ENCODE results near the gene RIC3.

RIC3 gene

DNA sequence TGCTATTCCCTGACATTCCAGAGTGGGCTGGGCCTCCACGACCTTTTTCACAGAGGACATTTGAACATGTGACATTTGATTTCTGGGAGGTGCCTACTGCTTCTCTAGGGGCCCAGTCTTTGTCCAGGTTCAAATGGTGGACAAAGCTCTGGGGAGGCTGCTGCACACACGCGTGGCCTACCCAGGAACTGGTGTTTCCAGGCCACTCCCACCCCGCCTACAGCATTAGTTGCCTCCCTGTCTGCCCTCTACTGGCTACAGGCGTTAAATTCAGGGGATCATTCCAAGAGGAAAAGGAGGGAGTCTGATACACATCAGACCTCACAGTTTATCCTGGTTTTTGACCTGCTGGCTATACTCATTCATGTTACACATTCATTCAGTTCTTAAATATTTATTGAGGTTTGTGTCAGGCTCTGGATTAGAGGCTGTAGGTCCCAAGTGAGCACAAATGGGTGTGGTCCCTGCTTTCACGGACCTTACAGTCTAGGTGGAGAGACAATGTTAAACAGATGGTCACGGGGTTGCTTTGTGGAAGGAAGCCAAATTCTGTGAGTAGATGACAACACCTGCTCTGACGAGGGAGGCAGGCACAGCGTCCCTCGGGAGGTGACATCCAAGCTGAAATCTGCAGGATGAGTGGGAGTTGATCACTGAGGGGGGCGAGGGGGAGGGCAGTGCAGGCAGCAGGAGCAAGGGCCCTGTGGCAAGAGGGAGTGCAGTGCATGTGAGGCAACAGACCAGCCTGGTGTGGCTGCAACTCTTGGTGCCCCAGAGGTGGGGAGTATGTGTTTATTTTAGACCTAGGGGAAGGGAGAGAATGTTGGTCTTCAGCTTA, 76.0 kb downstream of the RIC3 start:
- no peak overlapping the region for H3K4me3 ChIP-seq (ENCODE audit: low read depth, low read length)
- TF ChIP-seq, protein P1, sequence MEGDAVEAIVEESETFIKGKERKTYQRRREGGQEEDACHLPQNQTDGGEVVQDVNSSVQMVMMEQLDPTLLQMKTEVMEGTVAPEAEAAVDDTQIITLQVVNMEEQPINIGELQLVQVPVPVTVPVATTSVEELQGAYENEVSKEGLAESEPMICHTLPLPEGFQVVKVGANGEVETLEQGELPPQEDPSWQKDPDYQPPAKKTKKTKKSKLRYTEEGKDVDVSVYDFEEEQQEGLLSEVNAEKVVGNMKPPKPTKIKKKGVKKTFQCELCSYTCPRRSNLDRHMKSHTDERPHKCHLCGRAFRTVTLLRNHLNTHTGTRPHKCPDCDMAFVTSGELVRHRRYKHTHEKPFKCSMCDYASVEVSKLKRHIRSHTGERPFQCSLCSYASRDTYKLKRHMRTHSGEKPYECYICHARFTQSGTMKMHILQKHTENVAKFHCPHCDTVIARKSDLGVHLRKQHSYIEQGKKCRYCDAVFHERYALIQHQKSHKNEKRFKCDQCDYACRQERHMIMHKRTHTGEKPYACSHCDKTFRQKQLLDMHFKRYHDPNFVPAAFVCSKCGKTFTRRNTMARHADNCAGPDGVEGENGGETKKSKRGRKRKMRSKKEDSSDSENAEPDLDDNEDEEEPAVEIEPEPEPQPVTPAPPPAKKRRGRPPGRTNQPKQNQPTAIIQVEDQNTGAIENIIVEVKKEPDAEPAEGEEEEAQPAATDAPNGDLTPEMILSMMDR (IDR thresholded peaks at IDR 0.05; ENCODE audit: low read depth, low read length): peak; percentile 53
- TF ChIP-seq POLR2A (IDR thresholded peaks at IDR 0.05; ENCODE audit: extremely low read depth, insufficient read length): no peak
- peak; percentile 51 for DNase-seq (ENCODE audit: low read depth)

DNA sequence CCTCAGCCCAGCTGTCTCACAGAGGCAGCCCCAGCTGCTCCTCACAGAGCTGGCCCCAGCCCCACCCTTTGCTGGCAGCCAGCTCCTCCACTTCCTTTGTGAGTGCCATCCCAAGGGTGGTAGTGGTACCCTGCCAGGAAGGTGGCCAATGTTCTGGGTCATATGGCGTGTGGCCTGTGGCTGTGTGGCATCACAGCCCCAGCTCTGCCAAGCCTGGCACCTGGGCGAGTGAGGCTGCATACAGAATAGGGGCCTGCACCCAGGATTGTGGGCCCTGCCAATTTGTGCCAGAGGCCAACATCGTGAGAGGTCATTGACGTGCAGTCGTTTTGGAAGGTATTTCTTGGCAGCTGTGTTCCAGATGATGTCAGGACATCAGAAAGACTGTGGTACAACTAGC, 77.1 kb downstream of the RIC3 start:
- TF ChIP-seq MYC (IDR thresholded peaks at IDR 0.05; ENCODE audit: low read depth, low read length): no peak
- TF ChIP-seq, protein P2, sequence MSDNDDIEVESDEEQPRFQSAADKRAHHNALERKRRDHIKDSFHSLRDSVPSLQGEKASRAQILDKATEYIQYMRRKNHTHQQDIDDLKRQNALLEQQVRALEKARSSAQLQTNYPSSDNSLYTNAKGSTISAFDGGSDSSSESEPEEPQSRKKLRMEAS (IDR thresholded peaks at IDR 0.05; ENCODE audit: low read depth, low read length): no peak
- no peak for DNase-seq (ENCODE audit: low read depth)
- H3K4me3 ChIP-seq (ENCODE audit: low read depth, low read length): no peak overlapping the region

DNA sequence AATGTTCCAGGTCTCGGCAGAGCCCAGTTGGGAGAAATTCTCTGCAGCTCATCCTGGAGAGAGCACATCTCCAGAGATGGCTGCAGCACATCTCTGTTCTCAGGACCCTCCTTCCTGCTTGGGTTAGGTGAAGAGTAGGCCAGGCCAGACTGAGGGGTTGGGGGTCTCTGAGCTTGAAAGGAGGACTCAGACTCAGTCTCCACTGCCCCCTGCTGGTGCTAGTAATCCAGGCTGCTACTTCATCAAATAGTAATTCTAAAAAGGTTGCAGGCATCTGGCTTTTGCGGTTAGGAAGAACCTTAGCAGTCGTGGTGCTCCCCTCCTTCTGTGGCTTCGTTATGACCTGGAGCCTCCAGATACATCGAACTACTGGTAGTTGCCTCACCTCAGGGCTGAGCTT, 78.1 kb downstream of the RIC3 start:
- no peak for TF ChIP-seq MYC (IDR thresholded peaks at IDR 0.05; ENCODE audit: low read depth, low read length)
- TF ChIP-seq, protein P1 (IDR thresholded peaks at IDR 0.05; ENCODE audit: low read depth, low read length): peak; percentile 55
- no peak overlapping the region for H3K4me3 ChIP-seq (ENCODE audit: low read depth, low read length)
- DNase-seq (ENCODE audit: low read depth): peak; percentile 48

DNA sequence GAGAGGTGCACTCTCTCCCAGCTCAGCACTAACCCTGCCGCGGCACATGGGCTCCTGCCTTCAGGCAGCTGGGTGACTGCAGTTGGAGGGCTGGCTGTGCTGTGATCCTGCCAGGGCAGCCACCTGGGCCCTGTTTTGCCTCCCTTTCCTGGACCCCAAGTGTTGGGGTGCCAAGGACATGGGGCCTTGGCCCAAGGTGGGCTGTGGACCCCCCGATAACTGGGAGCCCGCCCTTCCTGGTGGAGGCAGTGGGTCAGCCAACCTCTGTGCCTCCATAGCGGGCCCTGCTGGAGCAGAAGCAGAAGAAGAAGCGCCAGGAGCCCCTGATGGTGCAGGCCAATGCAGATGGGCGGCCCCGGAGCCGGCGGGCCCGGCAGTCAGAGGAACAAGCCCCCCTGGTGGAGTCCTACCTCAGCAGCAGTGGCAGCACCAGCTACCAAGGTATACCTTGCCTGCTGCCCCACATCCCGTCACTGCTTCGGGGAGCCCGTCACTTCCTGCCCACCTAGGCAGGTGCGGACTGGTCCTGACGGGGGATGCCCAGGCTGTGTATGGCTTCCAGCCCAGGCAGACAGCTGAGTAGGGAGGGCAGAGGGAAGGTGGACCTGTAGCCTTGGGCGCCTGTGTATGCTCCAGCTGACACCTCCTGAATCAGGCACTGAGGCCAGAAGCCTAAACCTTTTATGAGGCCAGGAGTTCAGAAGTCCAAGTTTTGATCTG, 78.9 kb downstream of the RIC3 start:
- TF ChIP-seq MYC (IDR thresholded peaks at IDR 0.05; ENCODE audit: low read depth, low read length) (no peak), POLR2A (IDR thresholded peaks at IDR 0.05; ENCODE audit: extremely low read depth, insufficient read length) (no peak)
- TF ChIP-seq, protein P2 (IDR thresholded peaks at IDR 0.05; ENCODE audit: low read depth, low read length): no peak
- TF ChIP-seq, protein P1 (IDR thresholded peaks at IDR 0.05; ENCODE audit: low read depth, low read length): no peak
- no peak for DNase-seq (ENCODE audit: low read depth)
- no peak overlapping the region for H3K4me3 ChIP-seq (ENCODE audit: low read depth, low read length)

DNA sequence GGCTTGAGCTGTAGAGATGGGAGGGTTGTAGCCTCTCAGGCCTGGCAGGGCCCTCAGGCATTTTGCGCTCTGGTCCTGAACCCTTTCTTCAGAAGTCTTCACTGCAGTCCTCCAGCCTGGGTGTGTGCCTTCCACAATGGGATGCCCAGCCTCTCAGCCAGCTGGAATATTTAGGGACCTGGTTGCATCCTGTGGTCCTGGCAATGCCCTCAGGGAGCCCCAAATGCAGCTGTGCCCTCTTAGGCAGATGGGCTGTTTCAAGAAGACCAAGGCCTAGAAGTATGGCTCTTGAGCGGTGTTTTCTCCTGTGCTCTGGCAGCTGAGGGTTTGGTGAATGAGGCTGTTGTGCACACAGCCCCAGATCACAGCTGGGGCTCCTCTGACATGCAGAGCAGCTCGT, 81.1 kb downstream of the RIC3 start:
- no peak overlapping the region for H3K4me3 ChIP-seq (ENCODE audit: low read depth, low read length)
- TF ChIP-seq, protein P1 (IDR thresholded peaks at IDR 0.05; ENCODE audit: low read depth, low read length): no peak
- TF ChIP-seq, protein P2 (IDR thresholded peaks at IDR 0.05; ENCODE audit: low read depth, low read length): no peak
- TF ChIP-seq MYC (IDR thresholded peaks at IDR 0.05; ENCODE audit: low read depth, low read length) (no peak), POLR2A (IDR thresholded peaks at IDR 0.05; ENCODE audit: extremely low read depth, insufficient read length) (no peak)
- DNase-seq (ENCODE audit: low read depth): no peak

DNA sequence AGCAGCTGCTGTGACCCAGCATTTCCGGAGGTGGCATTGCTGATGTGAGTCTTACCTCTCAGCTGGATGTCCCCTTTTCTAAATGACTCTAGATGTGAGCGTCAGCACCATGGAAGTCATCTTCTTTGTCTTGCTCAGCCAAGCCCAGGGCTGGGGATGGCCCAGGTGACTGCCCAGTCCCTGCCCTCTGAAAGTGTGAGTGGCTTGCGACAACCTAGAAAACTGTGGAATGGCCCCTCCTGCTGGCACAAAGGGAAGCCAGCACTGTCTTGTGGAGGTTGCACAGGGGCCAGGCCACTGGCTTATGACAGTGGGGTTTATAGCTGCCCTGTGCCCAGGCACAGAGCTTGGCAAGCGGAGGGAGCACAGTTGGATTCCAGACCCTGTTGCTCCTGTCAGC, 81.6 kb downstream of the RIC3 start:
- no peak for DNase-seq (ENCODE audit: low read depth)
- TF ChIP-seq, protein P1 (IDR thresholded peaks at IDR 0.05; ENCODE audit: low read depth, low read length): peak; percentile 18
- TF ChIP-seq, protein P2 (IDR thresholded peaks at IDR 0.05; ENCODE audit: low read depth, low read length): no peak
- H3K4me3 ChIP-seq (ENCODE audit: low read depth, low read length): no peak overlapping the region

Data from NB4 (cell line).